Type B pancreatic cell (in vitro differentiated cells): ENCODE data around the gene LRRN4CL. TPM values are rescaled to one million over a fixed set of nuclear protein-coding genes. Genes with fewer than 3 reads are reported as not detected.
A peak's percentile ranks its signal among the peaks of the same experiment; 100 is the strongest.
"Not testable (repeated sequence)": the region's sequence is repeated elsewhere in the genome, so short reads cannot be mapped to it uniquely, and the experiment has no call there.

Source experiments
- DNase-seq: peaks from one replicate; pipeline ENCODE4 v3.0.0; 2021; ENCODE audit warnings: mixed read lengths; ENCODE audit not compliant: unreplicated experiment; ENCODE audit errors: extremely low spot score
- H3K27ac Mint-ChIP-seq: 2 replicates; pipeline ENCODE4 v1.8.0; 2021; ENCODE audit warnings: mild to moderate bottlenecking, mixed read lengths
- H3K27me3 Mint-ChIP-seq: 2 replicates; pipeline ENCODE4 v1.8.0; 2021; ENCODE audit warnings: mixed read lengths
- H3K36me3 Mint-ChIP-seq: 2 replicates; pipeline ENCODE4 v1.8.0; 2021; ENCODE audit warnings: mixed read lengths
- H3K4me1 Mint-ChIP-seq: one replicate; pipeline ENCODE4 v1.8.0; 2021; ENCODE audit warnings: mixed read lengths; ENCODE audit not compliant: unreplicated experiment
- H3K4me3 Mint-ChIP-seq: 2 replicates; pipeline ENCODE4 v1.8.0; 2021; ENCODE audit warnings: mild to moderate bottlenecking, mixed read lengths
- H3K9me3 Mint-ChIP-seq: 2 replicates; pipeline ENCODE4 v1.8.0; 2021; ENCODE audit warnings: mixed read lengths
- long read RNA-seq: library from polyadenylated mRNA; unstranded; transcript quantifications from one replicate; pipeline ENCODE4 v2.0.0, GENCODE V29; 2020
- total RNA-seq: library from RNA; stranded (reverse); gene quantifications from 2 replicates; pipeline ENCODE4 v1.2.1, GENCODE V29; 2021; ENCODE audit warnings: low replicate concordance
- TF ChIP-seq, protein P1 (sequence below): fragments of 200-600 bp; sonication (generic); conservative IDR thresholded peaks from 2 replicates; pipeline ENCODE4 v1.5.0; 2021; ENCODE audit warnings: antibody characterized with exemption, mild to moderate bottlenecking

LRRN4CL gene
- 0.21 and 1.0 TPM in 2 replicates for total RNA-seq
- long read RNA-seq = 0 reads

DNA sequence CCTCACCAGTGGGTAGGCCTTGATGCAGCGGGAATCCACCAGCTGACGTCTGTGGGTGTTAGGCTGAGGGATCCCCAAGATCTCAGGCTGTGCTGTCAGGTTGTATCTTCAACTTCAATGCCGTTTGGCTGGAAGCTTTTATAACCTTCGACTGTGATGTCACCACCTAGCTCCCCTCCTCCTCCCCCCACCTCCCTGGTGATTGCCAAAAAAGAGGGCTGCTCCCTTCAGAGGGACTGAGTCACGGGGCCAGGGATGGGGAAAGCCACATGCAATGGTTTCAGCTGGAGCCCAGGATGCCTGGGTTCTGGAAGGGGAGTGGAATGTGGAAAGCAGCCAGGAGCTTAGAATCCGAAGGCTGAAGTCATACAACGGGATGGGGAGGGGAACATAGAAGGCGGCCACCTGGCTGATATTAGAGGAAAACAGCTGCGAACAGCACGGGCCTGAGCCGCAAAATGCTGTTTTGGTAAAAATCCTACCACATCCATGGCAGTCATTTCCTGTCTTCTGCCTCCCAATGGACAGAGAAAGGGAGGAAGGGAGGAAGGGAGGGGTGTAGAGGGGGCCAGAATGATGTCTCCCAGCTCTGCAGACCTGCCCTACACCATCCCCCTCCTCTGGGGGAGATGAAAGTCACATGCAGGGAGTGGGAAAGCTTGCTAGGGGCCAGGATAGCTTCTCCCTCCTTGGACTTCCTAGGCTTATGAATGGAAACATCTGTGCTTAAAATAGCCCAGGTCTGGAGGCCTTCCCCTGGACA lies at the start of gene LRRN4CL:
Gene LRRN4CL (minus strand): TSS at position 110 of the 763 bp plus-strand sequence. CDS start 1,022 bp downstream, outside the sequence.
- H3K27me3 Mint-ChIP-seq = no peaks in the 10 kb centered on the region
- H3K4me1 Mint-ChIP-seq = peaks cover 10% of the 10 kb centered on the region
- TF ChIP-seq, protein P1, sequence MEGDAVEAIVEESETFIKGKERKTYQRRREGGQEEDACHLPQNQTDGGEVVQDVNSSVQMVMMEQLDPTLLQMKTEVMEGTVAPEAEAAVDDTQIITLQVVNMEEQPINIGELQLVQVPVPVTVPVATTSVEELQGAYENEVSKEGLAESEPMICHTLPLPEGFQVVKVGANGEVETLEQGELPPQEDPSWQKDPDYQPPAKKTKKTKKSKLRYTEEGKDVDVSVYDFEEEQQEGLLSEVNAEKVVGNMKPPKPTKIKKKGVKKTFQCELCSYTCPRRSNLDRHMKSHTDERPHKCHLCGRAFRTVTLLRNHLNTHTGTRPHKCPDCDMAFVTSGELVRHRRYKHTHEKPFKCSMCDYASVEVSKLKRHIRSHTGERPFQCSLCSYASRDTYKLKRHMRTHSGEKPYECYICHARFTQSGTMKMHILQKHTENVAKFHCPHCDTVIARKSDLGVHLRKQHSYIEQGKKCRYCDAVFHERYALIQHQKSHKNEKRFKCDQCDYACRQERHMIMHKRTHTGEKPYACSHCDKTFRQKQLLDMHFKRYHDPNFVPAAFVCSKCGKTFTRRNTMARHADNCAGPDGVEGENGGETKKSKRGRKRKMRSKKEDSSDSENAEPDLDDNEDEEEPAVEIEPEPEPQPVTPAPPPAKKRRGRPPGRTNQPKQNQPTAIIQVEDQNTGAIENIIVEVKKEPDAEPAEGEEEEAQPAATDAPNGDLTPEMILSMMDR = no peak
- H3K9me3 Mint-ChIP-seq = no peaks in the 10 kb centered on the region
- H3K36me3 Mint-ChIP-seq = peaks cover 15% of the 10 kb centered on the region
- peak within 1 kb of the TSS; percentile 29 for H3K27ac Mint-ChIP-seq
- H3K4me3 Mint-ChIP-seq = peak within 1 kb of the TSS; percentile 58
- no peak for DNase-seq

DNA sequence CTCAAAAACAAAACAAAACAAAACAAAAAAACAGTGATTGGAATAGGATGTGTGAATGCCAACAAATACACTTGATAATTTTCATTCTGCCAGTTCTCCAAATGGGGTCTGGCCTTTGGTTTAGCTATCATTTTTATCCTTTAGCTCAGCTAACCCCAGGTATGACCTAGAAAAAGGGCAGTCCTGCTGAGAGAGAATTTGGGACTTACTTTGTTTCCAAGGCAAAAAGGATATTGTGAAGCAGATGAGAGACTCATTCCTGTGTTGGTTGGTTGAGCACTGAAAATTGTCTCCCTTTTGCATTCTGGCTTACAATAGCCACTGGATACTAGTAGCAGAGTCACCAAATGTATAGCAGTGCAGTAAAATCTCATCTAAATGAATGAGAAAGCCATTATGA lies 47.9 kb upstream of the LRRN4CL start:
- no peaks in the 10 kb centered on the region for H3K27me3 Mint-ChIP-seq
- H3K4me3 Mint-ChIP-seq = no peak overlapping the region
- no peak for DNase-seq
- H3K4me1 Mint-ChIP-seq = no peaks in the 10 kb centered on the region
- H3K36me3 Mint-ChIP-seq = peaks cover 17% of the 10 kb centered on the region
- H3K9me3 Mint-ChIP-seq = no peaks in the 10 kb centered on the region
- TF ChIP-seq, protein P1 = no peak
- H3K27ac Mint-ChIP-seq = no peak overlapping the region

DNA sequence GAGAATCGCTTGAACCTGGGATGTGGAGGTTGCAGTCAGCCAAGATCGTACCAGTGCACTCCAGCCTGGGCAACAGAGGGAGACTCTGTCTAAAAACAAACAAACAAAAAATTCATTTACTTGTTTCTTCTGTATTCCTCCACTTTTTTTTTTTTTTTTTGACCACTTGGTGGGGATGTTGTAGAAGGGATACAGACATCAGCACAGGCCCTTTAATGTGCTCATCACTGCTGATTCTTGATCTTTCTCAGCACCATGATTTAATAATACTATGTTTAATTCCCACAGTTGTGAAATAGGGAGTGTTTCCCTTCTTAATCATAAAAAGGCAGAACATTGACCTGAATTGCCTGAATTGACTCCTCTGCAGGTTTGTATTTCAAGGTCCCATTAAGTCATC lies 43.5 kb upstream of the LRRN4CL start:
- TF ChIP-seq, protein P1 = peak; percentile 46
- H3K27ac Mint-ChIP-seq = peak overlapping the region; percentile 6
- no peaks in the 10 kb centered on the region for H3K27me3 Mint-ChIP-seq

DNA sequence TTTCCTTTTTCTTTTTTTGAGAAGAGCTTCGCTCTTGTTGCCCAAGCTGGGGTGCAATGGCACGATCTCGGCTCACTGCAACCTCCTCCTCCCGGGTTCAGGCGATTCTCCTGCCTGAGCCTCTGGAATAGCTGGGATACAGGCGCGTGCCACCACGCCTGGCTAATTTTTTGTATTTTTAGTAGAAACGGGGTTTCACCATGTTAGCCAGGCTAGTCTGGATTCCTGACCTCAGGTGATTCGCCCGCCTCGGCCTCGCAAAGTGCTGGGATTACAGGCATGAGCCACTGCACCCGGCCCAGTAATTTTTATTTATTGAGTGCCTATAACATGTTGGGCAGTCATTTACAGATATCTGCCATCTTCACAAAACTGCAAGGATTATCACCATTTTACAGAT lies 40.7 kb upstream of the LRRN4CL start:
- H3K27me3 Mint-ChIP-seq, H3K9me3 Mint-ChIP-seq, DNase-seq: not testable (repeated sequence)
- Mint-ChIP-seq H3K36me3 (peaks cover 10% of the 10 kb centered on the region), H3K27ac (peak overlapping the region; percentile 59), H3K4me3 (peak overlapping the region; percentile 95), H3K4me1 (peaks cover 12% of the 10 kb centered on the region)

More for the DNA sequence above, 43.5 kb upstream of the LRRN4CL start:
- peaks cover 6% of the 10 kb centered on the region for H3K4me1 Mint-ChIP-seq
- peaks cover 9% of the 10 kb centered on the region for H3K36me3 Mint-ChIP-seq
- no peak overlapping the region for H3K4me3 Mint-ChIP-seq
- DNase-seq = no peak
- H3K9me3 Mint-ChIP-seq = no peaks in the 10 kb centered on the region

DNA sequence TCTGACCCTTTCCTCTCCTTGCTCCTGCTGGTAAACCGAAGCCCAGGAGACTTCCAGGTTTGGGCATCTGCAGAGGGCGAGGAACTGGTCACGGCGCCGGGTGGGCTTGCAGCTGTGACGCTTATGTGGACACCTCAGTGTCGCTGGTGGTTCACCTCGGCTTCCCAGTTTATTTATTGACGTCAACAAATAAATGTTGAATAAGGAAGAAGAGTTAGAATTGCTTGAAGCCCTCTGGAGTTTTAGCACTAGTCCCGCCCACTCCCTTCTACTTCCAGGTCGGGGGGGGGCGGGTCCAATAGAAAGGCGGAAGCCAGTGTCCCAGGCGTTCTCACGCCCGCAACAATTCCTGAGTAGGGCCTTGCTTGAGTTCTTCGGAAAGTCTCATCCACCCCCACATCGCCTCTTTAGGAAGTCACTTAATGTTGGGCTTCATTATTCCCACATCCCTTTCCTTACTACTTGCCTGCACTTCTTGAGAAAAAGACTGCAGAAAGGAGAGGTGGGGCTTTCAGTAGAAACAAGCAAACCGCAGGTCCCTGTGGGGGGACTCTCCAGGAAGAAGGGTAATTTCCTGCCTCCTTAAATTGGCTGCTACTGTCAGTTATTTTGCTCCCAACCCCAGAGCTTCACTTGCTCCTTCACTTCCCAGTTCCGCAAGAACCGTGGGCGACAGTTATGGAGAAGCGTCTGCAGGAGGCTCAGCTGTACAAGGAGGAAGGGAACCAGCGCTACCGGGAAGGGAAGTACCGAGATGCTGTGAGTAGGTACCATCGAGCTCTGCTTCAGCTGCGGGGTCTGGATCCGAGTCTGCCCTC lies 39.0 kb upstream of the LRRN4CL start, which contains the start of gene TTC9C:
Gene TTC9C (plus strand): TSS at position 316 of the 818 bp plus-strand sequence. CDS start 363 bp downstream, at position 679.
- peak; percentile 80 for DNase-seq
- H3K27me3 Mint-ChIP-seq = no peaks in the 10 kb centered on the region
- peaks cover 26% of the 10 kb centered on the region for H3K4me1 Mint-ChIP-seq
- peak within 1 kb of the TSS; percentile 99 for H3K27ac Mint-ChIP-seq
- no peaks in the 10 kb centered on the region for H3K9me3 Mint-ChIP-seq
- TF ChIP-seq, protein P1 = no peak
- H3K36me3 Mint-ChIP-seq = peaks cover 19% of the 10 kb centered on the region
- peak within 1 kb of the TSS; percentile 95 for H3K4me3 Mint-ChIP-seq

DNA sequence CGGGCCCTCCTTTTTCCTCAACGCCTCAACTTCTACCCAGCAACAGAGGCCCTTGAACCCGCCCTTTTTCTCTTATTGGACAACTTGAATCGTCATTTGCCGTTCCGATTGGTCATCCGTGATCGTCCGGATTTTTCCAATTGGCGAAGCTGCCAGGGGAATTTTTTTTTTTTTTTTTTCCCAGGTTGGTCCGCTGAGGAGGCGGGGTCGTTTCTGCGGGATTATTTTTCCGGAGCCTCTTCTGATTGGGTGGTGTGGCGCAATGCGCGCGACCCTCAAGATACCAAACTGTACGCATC lies 38.5 kb upstream of the LRRN4CL start:
- peak overlapping the region; percentile 95 for H3K4me3 Mint-ChIP-seq

More for the DNA sequence above, 38.5 kb upstream of the LRRN4CL start:
- Mint-ChIP-seq H3K4me1 (peaks cover 27% of the 10 kb centered on the region), H3K36me3 (peaks cover 18% of the 10 kb centered on the region), H3K27me3 (no peaks in the 10 kb centered on the region), H3K9me3 (no peaks in the 10 kb centered on the region), H3K27ac (peak overlapping the region; percentile 99)
- TF ChIP-seq, protein P1 = no peak
- peak; percentile 86 for DNase-seq
